Fibroblast of lung (primary cell): ENCODE measurements around the gene RFX1.

Source experiments
- EZH2 ChIP-seq: IDR thresholded peaks from 2 replicates; pipeline ENCODE4 v1.5.1; 2012; ENCODE audit warnings: low read length, control low read depth, mild to moderate bottlenecking; ENCODE audit errors: missing control alignments
- TF ChIP-seq, protein P1 (sequence below), 2 donors: IDR thresholded peaks in 1 of 2; conservative IDR thresholded peaks in 1 of 2; 1 replicate in 1 of 2; 2 replicates in 1 of 2; pipeline ENCODE4 v1.5.1; 2011 to 2012; ENCODE audit warnings: low read length in 2 of 2, control low read depth in 1 of 2, inconsistent platforms in 1 of 2, low read depth in 1 of 2, mild to moderate bottlenecking in 1 of 2

DNA sequence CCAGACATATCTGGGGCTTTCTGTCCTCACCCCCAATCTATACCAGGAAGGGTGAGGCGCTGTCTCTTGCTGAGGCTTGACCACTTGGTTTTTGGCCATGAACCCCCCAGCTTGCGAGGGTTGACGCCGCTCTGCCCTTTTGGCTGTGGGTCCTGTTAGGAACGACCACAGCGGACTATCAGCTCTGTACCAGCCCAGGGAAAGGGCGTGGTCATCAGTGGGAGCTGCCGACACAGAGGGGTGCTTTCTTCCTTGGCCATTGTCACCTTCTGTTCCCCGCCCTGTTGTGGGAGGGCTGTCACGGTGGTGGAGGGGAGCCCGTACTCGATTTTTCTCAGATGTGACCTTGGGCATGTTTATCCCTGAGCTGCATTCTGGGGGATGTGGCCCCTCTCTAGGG lies 48.1 kb downstream of the RFX1 start:
- TF ChIP-seq, protein P1, sequence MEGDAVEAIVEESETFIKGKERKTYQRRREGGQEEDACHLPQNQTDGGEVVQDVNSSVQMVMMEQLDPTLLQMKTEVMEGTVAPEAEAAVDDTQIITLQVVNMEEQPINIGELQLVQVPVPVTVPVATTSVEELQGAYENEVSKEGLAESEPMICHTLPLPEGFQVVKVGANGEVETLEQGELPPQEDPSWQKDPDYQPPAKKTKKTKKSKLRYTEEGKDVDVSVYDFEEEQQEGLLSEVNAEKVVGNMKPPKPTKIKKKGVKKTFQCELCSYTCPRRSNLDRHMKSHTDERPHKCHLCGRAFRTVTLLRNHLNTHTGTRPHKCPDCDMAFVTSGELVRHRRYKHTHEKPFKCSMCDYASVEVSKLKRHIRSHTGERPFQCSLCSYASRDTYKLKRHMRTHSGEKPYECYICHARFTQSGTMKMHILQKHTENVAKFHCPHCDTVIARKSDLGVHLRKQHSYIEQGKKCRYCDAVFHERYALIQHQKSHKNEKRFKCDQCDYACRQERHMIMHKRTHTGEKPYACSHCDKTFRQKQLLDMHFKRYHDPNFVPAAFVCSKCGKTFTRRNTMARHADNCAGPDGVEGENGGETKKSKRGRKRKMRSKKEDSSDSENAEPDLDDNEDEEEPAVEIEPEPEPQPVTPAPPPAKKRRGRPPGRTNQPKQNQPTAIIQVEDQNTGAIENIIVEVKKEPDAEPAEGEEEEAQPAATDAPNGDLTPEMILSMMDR (conservative IDR thresholded peaks at IDR 0.05 in 1 of 2, IDR thresholded peaks at IDR 0.05 in 1 of 2; ENCODE audit: low read depth in 1 of 2, low read length in 2 of 2), result no peak
- no peak for TF ChIP-seq EZH2
